Measurements from ENCODE around the gene GLB1L2.

- TF ChIP-seq FOXP1 (IDR thresholded peaks at IDR 0.05) (no peak), FOXP1 (CRISPR knock-in tag; IDR thresholded peaks at IDR 0.05) (no peak), ZBTB43 (CRISPR knock-in tag; conservative IDR thresholded peaks at IDR 0.05) (no peak)
Measured at GRCh38 chr11:134371436-134372185, 39.8 kb downstream of the GLB1L2 start.
